NCI-H2227 treated with DMSO at 0.1 percent for 48 hours (cell line): ENCODE measurements around the gene ACOX1.
A peak's percentile ranks its signal among the peaks of the same experiment; 100 is the strongest.

ENCODE experiments used
- DNase-seq: peaks from one replicate; lab custom pipeline; 2025; lab: John Stamatoyannopoulos, UW

Gene ACOX1

DNA sequence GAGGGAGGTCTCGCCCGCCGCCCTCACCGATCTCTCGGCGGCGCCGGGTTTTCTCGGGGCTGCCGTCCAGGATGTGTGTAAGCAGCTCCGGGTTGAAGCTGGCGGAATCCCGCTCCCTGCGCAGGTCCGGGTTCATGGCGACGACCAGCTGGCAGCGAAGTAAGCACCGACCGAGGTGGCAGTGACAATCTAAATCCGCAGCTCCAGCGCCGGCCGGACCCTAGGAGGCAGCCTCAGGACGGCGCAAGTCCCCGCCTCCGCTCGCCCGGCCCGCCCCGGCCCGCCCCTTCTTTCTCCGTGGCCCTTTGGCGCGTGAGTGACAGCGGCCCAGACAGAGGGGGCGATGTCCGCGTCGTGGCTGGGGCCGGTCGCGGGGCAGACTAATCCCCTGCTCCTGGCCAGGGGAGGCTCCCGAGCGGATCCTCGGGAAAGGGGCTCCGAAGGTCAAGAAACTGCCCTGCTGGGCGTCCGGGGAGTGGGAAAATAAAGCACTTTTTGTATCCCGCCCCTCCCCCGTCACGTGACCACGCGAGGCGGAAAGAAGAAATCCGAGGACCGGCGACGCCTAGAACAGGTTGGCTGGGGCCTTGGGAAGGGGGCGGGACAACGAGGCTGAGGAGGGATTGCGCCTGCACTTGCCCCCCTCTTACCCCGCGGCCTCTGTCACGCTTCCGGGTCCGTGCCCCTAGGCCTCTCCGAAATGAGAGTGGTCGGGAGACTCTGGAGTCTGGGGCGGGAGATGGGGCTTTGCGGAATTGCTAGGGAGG lies at the start of gene ACOX1, which contains the start of gene TEN1:
Gene ACOX1, minus strand, starts transcription at position 229 of the 767 bp plus-strand sequence. Its CDS starts 93 bp downstream, at position 136.
Gene TEN1, plus strand, starts transcription at position 303 of the 767 bp plus-strand sequence. CDS start 6,953 bp downstream, outside the sequence.
- peak; percentile 97 for DNase-seq

DNA sequence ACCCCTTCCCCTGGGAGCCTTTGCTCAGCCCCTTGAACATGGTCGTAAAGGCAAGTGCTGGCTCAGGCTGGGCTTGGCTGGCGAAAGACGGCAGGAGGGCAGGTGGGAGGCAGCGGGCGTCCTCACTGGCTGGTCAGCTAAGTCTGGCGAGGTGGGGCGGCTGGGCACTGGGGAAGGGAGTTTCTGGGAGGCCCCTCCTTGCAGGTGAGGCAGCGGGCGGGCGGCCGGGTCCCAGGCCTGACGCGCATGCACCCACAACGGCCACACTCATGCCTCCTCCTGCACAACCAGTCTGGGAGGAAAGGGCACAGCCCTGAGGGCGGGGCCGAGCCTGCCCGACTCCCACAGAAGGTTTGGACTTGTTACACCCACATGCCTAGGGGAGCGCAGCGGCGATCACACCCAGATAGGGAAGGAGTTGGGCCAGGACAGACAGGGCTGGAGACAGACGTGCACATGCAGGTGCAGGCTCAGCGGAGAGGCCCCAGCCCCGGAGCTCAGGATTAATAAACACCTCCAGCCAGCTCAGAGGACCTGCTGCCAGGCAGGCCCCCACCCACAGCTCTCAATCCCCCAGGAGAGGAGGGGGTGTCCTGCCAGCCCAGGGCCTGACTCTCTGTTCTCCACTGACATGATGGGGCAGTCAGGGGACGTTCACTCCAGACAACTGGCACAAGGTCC lies 48.3 kb upstream of the ACOX1 start, which contains the start of gene EVPL:
Gene EVPL, minus strand, starts transcription at position 148 of the 681 bp plus-strand sequence. Its CDS starts 108 bp downstream, at position 40.
- DNase-seq, result no peak

DNA sequence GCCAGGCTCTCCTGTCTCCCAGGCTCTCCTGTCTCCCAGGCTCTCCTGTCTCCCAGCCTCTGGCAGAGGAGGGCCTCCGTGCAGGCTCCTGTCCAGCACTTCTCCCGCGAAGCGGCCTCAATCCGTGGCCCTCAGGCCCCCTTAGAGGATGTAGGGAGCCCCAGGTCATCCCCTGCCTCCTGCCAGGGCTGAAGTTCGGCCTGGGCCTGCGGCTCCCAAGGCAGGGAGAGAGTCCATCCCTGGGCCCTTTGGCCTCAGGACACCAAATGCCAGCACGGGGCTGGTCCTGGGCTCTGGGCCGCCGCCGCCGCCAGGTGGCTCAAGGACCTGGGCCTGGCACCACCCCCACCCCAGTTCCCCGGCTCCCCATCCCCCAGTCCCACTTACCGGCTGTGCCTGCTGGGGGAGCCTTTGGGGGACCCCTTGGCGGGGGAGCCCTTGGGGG lies 47.8 kb upstream of the ACOX1 start:
- DNase-seq, result no peak

DNA sequence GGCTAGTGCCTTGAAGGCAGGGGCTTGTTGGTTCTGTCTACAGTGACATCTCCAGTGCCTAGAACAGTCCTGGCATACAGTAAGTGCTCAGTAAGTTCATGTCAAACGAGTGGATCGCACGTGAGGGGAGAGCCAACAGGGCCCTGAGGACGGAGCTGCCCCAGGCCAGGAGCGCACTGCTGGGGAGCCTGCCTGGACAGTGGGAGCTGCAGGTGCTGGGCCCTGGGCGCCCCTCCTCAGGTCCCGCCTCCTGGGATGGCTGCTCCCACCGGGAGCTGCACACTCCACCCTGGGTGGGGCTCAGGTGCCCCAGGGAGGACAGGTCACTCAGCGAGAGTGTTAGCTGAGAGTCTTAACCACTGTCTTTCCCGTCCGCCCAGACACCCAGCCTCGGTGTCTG lies 46.3 kb upstream of the ACOX1 start:
- no peak for DNase-seq

DNA sequence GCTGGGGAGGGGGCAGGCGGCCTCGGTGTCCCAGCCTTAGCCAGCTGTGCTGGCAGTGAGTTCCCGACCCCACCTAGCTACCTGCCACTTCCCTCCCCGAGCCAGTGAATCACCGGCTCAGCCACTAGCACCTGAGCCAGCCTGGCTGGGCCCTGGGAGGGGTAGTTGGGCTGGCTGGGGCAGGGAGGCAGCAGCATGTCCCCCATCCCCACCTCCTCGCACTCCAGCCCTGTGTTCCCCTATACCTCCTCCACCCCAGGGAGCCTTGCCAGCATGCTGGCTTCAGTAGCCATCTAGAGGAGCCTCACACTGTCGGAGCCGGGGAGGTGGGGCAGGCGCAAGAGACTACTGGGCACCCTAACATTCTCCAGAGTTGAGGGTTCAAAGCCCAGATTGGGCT lies 45.4 kb upstream of the ACOX1 start:
- no peak for DNase-seq

DNA sequence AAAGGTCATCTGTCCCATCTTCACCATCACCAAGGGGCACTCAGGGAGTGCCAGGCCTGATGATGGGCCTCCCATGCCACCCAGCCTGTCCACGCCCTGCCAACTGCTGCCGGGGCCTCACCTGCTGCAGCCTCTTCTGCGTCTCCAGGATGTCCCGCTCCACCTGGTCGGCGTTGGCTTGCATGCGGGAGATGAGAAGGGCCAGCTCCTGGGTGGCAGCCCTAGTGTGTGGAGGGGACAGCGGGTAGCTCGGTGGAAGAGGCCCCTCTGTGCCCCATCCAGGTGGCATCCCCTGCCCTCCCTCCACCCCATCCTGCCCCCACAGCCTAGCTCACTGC lies 44.9 kb upstream of the ACOX1 start:
- DNase-seq, result no peak

DNA sequence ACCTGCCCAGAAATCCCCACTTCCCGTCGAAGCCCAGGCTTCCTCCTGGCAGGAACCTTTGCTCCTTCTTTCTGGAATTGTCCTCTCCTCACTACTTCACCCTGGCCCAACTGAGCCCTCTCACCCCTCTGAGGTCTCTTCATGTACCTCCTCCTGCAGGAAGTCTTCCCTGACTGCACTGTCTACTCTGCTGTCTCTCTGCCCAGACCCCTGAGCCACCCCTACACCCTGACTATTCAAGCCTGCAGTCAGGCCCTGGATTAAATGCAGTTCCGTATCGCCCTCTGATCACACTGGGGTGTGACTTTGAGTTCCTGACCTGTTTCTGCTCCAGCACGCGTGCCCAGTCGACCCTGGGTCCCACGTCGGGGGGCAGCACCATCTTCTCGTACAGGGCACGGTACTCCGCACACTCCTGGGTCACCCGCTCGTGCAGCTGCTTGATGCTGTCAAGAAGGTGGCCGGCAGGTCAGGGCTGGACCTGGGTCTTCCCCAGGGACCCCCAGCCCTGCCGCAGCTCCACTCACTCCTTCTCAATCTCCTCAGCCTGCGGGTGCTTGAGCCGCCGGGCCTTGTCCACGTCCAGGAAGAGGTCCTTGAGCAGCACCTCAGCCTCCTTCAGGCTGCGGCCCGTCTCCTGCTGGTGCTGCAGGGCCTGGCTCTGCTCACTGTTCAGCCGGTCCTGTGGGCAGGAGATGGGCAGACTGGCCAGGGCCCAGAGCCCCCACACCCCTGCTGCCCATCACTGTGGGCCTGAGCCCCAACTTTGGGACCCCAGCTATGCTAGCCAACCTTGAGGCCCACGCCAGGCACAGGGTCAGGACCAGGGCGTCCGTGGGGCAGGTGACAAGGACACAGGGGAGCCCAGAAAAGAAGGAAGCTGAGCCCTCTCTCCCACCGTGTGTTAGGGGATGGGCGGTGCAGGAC lies 44.3 kb upstream of the ACOX1 start:
- DNase-seq, result no peak

DNA sequence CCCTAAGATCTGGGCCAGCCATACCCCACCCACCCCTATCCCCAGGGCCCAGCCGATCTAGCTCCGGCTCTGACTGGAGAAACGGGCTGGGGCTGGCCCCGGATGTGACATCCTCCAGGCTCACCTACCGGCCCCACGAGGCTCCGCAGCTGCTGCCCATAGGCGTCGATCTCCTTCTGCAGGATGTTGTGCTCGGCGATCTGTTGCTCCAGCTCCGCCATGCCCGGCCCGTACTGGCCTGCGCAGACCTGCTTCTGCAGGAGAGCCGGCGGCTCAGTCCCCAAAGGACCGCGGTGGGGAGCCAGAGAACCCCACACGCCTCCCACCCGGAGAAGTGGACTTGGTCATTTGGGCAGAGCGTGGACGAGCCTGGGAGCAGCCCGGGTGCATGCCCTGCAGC lies 43.3 kb upstream of the ACOX1 start:
- no peak for DNase-seq

GRCh38 chr17:76019833-76020467 lies 41.0 kb upstream of the ACOX1 start:
- DNase-seq, result no peak

- DNase-seq, result no peak
These were observed 39.8 kb upstream of the ACOX1 start for GRCh38 chr17:76018801-76019200.

DNA sequence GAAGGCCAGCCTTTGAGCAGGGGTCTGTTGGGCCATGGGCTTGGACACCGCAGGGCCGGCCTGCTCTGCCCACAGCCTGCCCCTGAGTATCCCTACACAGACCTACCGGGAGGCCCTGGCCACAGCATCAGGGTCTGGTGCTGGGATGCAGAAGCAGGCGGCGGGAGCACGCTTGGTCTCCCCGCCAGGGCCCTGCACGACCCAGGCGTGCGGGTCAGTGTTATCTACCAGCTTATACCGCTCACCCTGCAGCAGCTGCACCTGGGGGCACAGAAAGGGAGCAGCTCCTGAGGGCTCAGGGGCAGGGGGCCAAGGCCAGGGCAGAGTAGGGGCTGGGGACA lies 39.3 kb upstream of the ACOX1 start:
- DNase-seq, result no peak

DNA sequence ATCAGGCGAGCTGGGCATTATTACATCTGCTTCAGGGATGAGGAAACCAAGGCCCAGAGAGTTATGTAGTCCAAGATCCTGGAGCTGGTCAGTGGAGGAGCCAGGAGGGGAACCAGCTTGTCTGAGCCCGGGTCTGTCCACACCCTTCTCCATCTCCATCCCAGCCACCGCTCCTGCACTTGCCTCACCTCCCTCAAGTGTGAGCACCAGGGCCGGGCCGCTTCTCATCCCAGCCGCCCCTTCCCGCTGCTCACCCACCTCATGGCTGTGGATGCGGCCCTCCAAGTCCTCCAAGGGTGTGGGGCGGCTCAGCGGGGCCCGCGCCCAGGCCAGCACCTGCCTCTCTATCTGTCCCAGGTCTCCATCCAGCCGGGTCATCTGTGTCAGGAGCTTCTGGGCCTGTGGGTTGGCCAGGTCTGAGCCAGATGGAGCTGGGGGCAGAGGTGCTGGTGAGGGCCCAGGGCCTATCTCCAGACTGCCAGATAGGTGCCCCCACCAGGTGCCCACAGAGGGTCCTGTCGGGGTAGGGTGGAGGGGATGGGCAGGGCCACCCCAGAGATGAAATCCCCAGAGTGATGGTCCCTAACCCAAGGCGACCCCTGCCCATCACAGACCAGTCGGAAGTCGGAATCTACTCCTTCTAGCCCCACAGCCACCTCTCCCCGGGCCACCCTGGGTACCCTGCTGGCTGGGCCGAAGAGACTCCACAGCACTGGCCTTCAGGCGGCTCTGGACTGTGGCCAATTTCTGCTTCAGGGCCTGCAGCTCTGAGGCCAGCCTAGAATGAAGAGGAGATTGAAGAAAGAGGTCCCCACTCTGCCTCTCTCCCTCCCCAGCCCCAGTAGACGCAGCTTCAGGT lies 38.7 kb upstream of the ACOX1 start:
- no peak for DNase-seq

GRCh38 chr17:76014925-76015261 lies 35.9 kb upstream of the ACOX1 start:
- DNase-seq, result no peak

DNA sequence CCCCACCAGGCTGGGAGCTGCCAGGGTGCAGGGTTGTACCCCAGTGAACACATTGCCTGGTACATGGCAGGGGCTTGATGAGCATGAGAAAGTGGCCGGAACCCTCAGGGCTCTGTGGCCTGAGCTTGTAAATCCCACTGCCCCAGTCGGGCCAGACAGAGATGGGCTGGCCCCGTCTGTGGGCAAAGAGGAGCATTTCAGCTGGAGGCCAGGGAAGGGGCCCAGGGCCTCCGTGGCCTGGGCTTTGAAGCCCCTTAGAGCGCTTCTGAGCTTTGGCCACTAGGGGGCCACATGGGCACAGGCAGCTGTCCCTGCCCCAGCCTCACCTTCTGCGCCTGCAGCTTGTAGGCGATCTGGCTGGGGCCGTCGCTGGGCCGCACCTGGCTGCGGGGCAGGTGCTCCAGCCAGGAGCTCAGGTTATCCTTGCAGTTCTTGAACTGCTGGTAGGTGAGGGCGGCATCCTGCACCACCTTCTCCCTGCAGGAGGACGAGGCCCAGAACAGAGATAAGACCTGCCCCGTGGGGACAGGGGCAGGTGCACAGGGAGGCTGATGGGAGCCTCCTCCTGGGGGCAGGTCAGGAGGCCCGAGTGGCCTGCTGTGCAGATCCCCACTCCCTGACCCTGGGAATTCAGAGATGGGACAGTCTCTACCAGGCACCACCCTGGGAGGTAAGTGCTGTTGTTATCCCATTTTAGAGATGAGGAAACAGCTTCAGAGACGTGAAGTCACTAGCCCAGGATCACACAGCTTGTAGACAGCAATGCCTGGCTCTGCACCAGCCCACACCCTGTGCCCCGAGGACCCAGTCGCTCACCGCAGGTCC lies 35.3 kb upstream of the ACOX1 start:
- peak; percentile 16 for DNase-seq

DNA sequence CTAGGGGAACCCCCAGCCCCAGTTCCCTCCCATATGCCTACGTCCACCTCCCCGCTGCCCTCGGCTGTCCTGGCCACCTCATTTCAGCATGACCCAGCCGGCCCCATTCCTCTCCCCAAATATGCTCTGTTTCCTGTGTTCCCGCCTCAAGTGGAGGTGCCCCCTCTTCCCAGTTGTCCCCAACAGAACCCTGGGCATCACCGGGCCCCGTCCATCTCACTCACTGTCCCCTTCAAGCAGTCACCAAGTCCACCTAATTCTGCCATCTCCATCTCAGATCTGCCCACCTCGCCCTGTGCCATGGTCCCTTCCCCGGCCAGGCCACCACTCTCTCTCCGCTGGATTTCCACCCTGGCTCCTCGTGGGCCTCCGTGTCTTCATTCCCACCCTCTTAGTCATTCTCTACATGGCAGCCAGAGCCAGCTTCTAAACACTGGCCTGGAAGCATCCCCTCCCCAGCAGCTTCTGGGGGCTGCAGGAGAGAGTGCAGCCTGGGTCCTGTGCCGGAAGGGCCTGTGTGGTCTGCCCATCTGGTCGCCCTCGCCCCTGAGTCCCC lies 34.5 kb upstream of the ACOX1 start:
- DNase-seq, result no peak

DNA sequence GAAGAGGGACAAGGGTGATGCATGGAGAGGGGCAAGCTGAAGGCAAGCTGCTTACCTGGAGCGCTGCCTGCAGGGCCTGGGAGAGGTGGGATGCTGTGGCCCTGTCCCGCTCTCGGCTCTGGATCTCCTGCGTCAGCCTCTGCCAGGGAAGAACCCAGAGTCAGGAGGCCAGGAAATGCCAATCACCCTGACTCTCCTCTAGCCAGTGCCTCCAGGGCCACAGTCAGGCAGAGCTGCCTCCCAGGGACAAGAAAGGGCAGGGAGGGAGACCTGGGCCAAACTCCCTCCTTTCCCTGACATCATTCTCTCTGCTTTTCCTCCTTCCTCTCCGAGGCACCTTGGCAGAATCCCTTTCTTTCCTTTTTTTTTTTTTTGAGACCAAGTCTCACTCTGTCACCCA lies 33.0 kb upstream of the ACOX1 start:
- DNase-seq, result no peak

DNA sequence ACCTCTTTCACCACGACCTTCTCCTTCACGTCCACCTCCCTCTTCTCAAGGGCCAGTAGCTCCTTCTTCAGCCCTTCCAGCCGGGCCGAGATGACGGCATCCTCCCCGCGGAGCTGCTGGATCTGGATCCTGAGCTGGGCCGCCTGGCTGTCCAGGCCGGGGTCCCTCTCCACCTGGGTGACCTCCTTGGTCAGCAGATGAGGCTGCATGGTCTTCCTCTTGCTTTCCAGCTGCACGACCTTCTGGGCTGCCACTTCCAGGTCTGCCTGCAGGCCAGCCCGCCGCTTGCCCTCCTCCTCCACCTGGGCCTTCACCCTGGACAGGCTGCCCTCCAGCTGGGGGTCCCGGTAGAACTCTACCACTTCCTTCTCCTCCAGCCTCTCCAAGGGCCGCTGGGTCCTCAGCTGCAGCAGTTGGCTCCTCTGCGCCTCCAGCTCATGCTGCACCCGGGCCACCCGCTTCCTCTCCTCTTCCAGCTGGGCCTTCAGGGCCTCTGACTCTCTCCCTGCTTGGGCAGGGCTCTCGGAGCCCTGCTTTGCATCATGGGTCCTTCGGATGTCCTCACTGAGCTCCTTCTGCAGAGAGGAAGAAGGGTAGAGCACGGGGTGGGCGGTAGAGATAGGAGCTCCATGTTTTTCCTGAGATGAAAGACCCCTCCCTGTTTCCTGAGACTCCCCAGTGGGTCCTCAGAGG lies 31.1 kb upstream of the ACOX1 start:
- no peak for DNase-seq

DNA sequence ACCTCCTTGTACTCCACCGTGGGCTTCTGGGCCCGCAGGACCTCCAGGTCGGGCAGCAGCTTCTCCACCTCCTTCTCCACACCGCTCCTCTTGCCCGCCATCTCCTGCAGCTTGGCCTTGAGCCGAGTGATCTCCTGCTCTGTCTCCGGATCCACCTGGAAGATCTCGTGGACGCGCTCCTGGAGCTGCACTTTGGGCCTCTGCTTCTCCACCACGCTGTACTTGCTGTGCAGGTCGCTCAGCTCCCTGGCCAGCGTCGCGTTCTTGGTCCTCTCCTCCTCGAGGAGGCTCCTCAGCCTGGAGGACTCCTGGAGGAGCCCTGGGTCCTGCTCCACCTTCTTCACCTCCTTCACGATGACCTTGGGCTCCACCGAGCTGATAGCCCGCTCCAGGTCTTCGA lies 30.5 kb upstream of the ACOX1 start:
- DNase-seq, result no peak
